ENCODE data around the gene WDR73.
A peak's percentile ranks its signal among the peaks of the same experiment; 100 is the strongest.
"Not testable (repeated sequence)": the region's sequence is repeated elsewhere in the genome, so short reads cannot be mapped to it uniquely, and the experiment has no call there.

Gene WDR73

DNA sequence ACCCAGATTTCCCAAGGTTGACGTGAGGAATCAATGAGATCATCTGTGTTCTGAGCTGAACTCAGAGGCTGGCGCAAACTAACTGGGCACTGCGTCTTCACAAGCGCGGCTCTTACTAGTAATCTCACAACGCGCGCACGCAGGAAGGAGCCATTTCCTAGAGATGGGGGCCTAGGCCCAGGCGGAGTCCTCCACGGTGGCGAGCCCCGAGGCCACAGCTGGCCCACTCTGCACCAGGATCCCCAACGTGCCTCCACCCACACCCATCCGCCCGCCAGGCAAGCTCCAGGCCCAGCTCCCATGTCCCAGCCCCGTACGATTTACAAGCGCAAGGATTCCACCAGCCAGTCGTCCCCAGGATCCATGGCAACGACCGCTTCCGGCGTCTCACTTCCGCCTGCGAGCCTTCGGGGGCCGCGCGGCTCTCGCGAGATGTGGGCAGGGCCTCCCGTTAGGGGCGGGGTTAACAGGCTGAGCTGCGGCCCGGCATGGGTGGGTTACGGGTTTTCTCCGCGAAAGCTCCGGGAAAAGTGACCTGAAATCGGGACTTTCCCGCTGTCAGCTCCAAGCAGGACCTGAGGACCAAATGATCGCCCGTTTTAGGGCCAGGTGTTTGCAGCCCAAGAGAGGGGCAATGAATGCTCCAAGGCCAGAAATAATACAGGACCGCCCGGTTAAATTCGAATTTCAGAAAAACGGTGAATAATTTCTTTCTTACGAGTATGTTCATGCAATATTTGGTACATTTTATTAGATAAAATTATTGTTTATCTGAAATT is at the start of gene WDR73:
Gene WDR73 (minus strand): TSS at position 374 of the 779 bp plus-strand sequence. CDS start 9 bp downstream, at position 365.
- peak; percentile 66 to 93 for DNase-seq

DNA sequence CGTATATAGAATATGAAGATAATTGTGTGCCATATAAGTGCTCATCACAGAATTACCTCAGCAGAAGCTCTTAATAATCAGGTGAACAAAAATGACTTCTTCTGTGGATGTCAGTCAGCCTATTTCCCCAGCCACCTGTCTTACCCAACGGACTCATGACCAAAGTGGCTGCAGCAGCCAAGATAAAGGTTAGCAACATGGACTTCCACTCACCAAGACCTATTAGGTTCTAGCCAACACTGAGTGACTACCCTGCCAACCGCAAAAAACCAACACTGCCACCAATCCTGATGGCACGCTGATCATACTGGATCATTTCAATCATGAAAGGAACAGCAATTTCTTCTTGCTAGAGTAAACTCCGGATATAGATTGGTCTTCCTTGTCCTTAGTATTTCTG is 49.7 kb upstream of the WDR73 start:
- DNase-seq: no peak

DNA sequence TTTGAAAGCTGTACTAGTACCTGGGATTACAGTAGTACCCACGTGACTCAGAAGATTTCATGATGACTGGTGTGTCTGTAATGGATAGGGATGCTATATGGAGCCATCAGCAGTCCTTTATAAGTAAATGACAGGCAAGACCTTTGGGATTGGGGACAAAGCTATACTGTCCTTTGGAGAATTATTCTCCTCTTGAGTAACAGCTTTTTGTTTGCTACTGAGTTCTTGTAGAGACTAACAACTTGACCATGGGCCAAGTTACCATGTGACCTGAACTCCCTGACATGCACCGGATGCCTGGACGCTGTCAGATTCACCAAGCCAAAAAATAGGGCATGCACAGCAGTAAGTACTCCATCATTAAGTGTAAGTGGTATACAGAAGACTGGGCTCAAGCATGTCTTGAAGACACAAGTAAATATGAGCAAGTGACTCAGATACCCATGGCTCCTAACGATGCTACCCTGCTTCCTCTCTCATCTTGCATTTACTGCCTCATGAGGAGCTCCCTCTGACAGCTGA is 48.9 kb upstream of the WDR73 start:
- DNase-seq: no peak

DNA sequence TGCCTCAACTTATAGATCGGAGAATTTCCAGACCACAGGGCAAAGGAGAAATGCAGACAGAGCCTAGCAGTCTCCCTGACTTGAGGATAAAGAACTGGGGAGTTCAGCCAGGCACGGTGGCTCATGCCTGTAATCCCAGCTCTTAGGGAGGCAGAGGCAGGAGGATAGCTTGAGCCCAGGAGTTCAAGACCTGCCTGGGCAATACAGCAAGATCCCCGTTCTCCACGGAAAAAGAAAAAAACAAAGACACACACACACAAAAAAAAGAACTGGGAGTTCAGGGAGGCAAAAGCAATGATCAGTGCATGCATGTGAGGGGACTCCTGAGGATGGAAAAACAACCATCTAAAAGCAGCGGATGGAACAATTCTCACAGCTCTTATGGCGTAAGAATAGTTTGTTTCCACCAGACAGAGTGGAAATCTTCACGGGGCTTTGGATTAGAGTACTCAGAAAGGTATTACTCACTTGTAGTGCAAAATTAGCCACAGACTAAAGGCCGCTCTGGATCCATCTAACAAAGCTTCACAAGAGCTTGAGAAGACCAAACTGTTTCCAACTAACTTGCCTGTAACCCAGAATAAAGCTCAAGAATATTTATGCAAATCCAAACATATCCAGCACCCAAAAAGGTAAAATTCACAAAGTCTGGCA is 45.6 kb upstream of the WDR73 start:
- no peak for DNase-seq

DNA sequence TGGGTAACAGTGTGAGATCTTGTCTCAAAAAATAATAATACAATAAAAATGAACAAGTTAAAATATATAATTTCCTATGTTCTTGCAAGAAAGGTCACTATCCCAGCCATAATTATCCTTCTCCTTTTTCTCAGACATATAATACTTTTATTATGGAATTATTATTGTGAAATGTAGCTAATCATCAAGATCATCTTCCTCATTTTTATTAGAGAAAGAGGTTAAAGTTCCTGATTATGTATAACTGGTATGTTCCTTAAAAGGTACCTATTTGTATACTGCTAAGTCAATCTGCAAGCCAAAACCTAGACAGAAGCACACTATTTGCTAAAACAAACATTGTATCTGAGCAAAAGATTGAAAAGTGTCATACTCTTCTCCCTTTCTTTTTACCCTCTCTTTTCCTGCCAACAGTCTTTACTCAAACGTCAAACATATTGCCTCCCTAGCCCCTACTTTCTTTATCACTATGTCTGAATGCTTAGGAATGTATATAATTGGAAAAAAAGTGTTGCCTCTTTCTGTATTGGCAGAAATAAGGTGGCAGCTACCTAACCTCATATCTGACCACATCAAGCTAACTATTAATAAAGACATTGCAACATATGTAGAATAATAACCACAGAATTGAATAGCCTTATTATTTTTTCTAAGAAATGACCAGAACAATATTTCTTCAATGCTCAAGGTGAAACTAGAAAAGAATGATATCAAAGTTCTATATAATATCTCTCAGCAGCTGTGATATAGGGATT is 43.3 kb upstream of the WDR73 start:
- no peak for DNase-seq

DNA sequence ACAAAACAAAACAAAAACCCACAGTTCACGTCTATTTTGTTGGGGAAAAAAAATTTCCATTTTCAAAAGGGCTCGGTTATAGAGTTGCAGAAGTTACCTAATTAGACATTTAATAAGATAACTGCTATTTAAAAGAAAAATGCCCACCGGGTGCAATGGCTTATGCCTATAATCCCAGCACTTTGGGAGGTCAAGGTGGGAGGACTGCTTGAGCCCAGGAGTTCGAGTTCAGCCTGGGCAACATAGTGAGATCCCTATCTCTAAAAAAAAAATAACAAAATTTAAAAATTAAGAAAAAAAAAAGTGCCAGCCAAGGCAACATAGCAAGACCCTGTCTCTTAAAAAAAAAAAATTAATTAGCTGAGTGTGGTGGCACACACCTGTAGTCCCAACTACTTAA is 42.7 kb upstream of the WDR73 start:
- DNase-seq: no peak

DNA sequence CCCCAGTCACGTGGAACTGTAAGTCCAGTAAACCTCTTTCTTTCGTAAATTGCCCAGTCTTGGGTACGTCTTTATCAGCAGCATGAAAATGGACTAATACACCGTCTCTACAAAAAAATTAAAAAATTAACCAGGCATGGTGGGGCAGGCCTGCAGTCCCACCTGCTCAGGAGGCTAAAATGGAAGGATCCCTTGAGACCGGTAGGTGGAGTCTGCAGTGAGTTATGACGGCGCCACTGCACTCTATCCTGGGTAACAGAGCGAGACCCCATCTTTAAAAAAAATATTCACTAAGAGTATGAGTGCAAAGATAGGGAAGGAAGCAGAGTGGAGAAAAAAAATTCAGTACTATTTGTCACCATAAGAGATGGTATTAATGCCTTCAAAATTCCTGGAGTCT is 36.3 kb upstream of the WDR73 start:
- no peak for DNase-seq

DNA sequence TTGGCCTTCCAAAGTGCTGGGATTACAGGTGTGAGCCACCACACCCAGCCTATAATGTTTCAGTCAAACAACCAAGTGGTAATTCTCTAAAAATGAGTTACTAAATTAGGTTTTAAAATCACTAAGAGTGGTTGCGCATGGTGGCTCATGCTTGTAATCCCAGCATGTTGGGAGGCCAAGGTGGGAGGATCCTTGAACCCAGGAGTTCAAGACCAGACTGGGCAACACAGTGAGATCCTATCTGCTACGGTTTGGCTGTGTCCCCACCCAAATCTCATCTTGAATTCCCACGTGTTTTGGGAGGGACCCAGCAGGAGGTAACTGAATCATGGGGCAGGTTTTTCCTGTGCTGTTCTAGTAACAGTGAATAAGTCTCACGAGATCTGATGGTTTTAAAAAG is 35.8 kb upstream of the WDR73 start:
- DNase-seq: no peak

DNA sequence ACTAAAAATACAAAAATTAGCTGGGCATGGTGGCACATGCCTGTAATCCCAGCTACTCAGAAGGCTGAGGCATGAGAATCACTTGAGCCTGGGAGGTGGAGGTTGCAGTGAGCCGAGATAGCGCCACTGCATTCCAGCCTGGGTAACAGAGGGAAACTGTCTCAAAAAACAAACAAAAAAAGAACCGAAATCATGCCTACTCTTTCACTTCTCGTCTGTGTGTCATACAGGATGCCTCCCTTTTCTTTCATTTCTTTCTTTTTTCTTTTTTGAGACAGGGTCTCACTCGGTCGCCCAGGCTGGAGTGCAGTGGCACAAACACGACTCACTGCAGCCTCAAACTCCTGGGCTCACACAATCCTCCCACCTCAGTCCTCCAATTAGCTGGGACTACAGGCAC is 32.4 kb upstream of the WDR73 start:
- not testable (repeated sequence) for DNase-seq

DNA sequence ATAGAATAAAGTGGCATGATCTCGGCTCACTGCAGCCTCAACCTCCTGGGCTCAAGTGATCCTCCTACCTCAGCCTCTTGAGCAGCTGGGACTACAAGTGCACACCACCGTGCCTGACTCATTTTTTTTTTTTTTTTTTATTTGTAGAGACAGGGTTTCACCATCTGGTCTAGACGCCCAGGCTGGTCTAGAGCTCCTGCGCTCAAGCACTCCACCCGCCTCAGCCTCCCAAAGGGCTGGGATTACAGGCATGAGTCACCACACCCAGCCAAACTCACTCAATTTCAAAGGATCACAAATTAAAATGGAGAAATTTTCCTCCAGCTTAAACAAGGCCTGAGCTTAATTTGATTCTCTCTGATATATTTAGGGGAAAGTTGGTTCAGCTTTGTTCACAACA is 31.2 kb upstream of the WDR73 start:
- no peak for DNase-seq

DNA sequence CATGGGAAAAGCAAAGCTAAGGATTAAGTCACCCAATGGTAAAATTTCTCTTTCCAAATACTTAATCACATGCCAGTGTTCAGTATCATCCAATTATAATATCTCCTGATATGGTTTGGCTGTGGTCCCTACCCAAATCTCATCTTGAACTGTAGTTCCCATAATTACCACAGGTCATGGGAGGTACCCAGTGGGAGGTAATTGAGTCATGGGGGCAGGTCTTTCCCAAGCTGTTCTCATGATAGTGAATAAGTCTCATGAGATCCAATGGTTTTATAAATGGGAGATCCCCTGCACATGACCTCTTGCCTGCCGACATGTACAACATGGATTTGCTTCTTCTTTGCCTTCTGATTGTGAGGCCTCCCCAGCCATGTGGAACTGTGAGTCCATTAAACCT is 30.0 kb upstream of the WDR73 start:
- no peak for DNase-seq

DNA sequence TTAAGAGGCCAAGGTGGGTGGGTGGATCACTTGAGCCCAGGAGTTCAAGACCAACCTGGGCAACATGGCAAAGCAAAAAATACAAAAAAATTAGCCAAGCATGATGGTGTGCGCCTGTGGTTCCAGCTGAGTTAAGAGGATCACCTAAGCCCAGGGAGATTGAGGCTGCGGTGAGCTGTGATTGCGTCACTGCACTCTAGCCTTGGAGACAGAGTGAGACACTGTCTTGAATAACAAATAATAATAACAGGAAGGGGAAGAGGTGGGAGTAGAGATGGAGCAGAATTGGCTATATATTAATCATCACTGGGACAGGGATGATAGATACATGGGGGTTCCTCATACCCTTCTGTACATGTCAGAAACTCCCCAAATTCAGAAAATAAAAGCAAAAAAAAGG is 27.7 kb upstream of the WDR73 start:
- no peak for DNase-seq

DNA sequence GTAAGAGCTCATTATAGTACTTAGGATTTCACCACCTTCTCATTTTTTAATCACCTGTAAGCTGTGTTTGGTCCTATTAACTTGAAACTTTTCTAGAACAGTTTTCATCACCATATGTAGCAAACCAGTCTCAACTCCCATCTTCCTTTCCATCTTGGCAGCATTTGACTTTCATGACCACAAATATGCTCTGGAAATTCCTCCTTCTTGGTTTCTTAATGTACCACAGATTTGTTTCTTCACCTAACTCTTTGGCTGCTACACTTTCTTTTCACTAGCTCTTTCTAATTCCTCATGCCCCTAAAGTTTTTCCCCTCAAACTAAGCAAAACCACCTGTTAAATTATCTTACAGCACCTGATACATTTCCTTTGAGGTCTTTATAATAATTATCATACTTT is 17.1 kb upstream of the WDR73 start:
- DNase-seq: no peak

DNA sequence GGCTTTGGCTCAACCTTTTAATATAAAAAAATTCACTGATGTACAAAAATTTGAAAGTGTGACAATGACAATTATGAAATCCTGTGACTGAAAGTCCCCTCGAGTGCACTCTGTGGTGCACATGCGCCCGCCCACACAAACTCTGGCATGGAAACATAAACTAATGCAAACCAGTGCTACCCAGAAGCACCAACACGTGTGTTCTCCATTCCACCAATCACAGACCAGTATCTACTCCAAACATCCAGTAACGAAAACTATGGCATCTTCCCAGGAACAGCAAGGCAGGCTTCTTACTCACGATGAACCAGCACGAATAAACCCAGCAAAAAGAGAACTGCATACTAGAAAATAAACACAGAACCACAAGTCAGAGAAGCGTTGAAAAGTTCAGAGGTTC is 15.6 kb upstream of the WDR73 start:
- no peak for DNase-seq

DNA sequence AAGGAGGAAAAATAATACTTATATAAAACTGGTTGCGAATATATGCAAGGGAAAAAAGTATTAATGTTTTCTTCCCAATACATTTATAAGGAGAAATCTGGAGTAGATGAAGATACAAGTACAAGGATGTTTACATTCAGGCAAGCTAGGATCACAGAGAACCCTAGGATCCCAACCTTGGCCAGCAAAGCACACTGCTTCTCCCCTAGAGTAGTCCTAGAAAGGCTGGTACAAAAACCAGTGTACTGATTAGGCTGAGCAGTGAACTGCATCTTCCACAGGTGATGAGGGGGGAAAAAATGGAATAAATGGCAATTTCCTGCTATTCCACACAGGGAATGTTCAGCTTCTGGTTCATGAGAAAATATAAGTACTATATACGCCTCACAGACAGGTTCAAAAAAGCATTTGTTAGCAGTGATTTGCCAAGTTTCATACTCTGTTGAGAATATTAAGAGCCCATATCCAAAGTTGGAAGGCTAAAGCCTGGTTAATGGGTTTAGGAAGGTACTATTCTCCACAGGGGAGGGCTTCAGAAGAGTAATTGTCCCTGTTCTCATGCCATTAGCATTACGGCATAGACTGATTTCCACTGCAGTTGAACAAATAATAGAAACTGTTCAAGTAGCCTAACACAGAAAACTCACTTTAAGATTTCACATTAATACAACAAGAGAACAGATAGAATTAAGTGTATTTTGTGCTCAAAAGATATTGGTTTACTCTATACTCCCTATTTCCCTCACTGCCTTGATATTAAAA is 14.3 kb upstream of the WDR73 start:
- DNase-seq: no peak

DNA sequence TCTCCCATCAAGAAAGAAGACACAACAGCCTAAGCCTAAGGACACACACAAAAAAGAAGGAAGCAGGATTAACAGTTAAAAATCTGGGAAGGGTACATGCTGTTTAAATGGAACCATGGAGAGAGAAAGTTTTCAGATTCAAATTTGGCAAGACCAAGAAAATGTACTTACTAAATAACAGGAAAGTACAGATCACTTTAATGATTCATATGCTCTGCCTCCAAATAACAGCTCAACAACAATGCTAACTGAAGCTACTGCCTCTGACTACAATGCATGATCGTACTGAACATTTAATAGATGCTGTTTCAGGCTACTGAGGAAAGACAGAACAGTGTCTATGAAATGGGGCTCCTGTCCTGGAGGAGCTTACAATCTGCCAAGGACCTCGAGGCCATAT is 12.3 kb upstream of the WDR73 start:
- DNase-seq: no peak

DNA sequence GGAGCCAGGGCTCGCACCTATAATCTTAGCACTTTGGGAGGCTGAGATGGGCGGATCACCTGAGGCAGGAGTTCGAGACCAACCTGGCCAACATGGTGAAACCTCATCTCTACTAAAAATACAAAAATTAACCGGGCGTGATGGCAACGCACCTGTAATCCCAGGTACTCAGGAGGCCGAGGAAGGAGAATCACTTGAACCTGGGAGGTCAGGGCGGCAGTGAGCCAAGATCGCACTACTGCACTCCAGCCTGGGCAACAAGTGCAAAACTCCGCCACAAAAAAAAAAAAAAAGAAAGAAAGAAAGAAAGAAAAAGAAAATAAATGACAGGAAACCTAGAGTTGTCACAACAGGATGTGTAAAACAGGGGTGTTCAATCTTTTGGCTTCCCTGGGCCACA is 6.9 kb upstream of the WDR73 start:
- DNase-seq: no peak

DNA sequence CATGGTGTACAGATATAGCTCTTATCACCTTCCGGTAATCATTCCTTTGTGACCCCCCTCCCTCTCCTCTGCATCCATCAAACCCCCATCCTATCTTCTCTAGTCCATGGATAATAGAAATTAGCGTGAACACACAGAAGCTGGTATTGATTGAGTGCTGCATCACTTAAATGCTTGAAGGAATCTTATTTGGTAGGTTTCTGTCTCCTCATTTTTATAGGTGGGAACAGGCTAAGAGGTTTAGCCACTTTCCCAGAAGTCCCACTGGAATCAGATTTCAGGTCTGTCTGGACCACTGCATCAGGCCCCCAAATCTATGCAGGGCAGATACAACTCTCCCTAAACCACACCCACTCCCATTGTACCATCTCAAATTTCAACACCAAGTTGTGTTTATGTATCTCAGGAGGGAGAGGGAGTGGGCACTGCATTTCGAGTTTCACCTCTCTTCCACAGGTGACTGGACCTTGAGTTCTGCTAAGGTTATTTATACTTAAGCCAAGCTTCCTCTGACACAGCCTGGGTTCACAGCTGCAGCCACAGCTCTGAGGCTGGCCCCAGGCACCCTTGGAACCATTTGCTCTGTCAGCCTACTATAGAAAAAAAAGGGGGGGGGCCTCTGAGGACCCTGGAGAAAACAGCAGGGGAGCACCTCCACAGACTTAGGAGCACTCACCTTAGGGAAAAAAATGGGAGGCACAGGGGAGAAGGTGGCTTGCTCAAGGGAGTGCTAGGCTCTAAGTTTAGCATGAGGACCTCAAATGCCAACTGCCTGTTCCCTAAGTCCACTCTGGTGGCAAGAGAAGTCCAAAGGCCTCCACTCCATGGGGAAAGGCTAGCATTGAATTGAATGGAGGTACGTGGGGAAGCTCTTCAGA is 6.1 kb upstream of the WDR73 start:
- no peak for DNase-seq

DNA sequence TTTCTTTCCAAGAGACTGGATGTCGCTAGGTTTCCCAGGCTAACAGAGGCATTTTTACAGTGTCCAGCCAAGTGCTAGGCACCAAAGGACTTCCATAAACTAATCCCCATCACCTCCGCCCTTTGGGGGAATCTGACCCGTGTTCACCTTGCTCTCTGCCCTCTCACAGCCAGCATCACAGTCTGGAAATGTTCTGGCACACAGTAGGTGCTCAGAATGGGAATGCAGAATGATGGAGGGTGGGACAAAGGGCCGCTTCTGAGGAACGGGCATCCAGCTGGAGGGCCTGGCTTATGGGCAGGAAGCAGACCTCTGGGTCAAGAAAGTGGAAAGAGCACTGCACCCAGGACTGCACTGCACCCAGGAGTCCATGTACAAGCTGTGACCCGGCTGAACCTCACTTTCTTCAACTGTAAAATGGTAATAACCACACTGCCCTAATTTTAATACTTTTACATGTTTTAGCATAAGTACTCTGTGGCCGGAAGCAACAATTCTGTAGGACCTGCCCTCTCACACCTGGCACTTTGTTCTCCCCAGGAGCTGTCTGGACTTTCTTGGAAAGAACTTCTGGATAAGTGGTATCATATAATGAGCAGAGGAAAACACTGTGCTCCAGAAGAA is 4.8 kb upstream of the WDR73 start:
- no peak for DNase-seq

DNA sequence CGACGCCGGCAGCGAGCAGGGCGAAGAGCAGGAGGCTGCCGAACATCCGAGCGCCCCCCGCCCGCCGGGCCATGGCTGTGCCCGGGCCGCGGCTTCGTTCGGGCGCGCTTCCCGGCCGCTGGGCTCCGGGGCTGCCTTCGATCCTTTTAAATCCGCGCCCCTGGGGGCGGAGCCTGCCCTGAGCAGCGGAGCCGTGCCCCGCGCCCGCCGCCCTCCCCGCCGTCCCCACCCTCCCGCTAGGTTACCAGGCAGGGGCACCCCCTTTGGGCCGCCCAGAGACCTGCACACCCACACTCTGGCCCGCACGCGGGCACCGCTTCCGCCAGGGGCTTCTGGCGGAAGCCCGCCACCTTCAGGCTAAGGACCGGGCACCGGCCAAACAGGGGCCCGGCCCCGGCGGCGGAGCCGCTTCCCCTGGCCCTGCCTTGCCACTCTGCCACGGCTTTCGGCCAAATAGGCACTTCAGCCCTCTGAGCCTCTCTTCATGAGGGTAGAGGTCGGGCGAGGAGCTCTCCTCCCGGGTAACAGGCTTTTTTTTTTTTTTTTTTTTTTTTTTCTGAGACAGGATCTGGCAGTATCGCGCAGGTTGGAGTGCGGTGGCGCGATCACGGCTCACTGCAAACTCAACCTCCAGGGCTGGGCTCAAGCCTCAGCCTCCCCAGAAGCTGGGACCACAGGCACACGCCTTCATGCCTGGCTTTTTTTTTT is 4.2 kb upstream of the WDR73 start, which contains the start of gene NMB:
Gene NMB (minus strand): TSS at position 120 of the 708 bp plus-strand sequence. CDS start 47 bp downstream, at position 73.
- no peak for DNase-seq

DNA sequence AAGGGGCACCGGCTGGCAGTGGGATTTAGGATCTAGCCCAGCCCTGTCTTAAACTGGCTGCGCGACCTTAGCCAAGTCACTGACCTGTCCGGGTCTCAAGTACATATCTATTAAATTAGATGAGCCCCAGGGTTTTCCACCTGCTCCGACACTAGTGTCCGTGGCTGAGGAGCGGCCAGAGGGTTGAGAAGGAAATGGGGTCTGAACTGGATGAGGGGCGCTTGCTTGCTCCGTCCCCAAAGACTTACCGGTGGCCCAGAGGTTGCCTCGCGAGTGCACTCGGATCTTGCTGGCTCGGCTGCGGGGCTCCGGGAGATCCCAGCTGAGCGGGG is 3.6 kb upstream of the WDR73 start:
- DNase-seq: no peak

Measured in cerebellar nuclear complex (tissue), 1 donor.